Loucy (cell line): ENCODE measurements around the gene TRAPPC2L.

Experiments used
- H2AFZ ChIP-seq: fragments of 200-600 bp; sonication (generic); 2 replicates; pipeline ENCODE4 v1.6.0; 2016; ENCODE audit warnings: antibody characterized with exemption, mild to moderate bottlenecking, low read length, moderate library complexity
- H3F3A ChIP-seq: fragments of 200-600 bp; 2 replicates; pipeline ENCODE4 v1.6.0; 2016; ENCODE audit warnings: antibody characterized with exemption, low read depth, mild to moderate bottlenecking
- H3K27me3 ChIP-seq: fragments of 200-600 bp; sonication (generic); 2 replicates; pipeline ENCODE4 v1.6.1; 2014; ENCODE audit warnings: low read length, mild to moderate bottlenecking; ENCODE audit not compliant: insufficient read depth, poor library complexity, severe bottlenecking
- H3K36me3 ChIP-seq: fragments of 200-600 bp; sonication (generic); 2 replicates; pipeline ENCODE4 v1.6.1; 2016; ENCODE audit warnings: low read length; ENCODE audit not compliant: insufficient read depth
- H3K4me1 ChIP-seq: fragments of 200-600 bp; sonication (generic); 2 replicates; pipeline ENCODE4 v1.5.1; 2014; ENCODE audit warnings: low read length, mild to moderate bottlenecking; ENCODE audit not compliant: insufficient read depth, poor library complexity, severe bottlenecking
- H3K4me2 ChIP-seq: fragments of 200-600 bp; sonication (generic); 2 replicates; pipeline ENCODE4 v1.6.0; 2014; ENCODE audit warnings: antibody characterized with exemption, low read length, low read depth, mild to moderate bottlenecking; ENCODE audit not compliant: poor library complexity, severe bottlenecking
- H3K4me3 ChIP-seq: fragments of 200-600 bp; sonication (generic); 2 replicates; pipeline ENCODE4 v1.5.1; 2014; ENCODE audit warnings: low read length, mild to moderate bottlenecking, mixed read lengths; ENCODE audit not compliant: poor library complexity, severe bottlenecking
- H3K79me2 ChIP-seq: fragments of 200-600 bp; sonication (generic); 2 replicates; pipeline ENCODE4 v1.6.1; 2014; ENCODE audit warnings: low read length; ENCODE audit not compliant: insufficient read depth
- H3K9ac ChIP-seq: fragments of 200-600 bp; sonication (generic); 2 replicates; pipeline ENCODE4 v1.6.0; 2014; ENCODE audit warnings: mild to moderate bottlenecking, low read depth, low read length, moderate library complexity; ENCODE audit not compliant: poor library complexity, severe bottlenecking
- H3K9me2 ChIP-seq: fragments of 200-600 bp; sonication (generic); replicated peaks from 2 replicates; pipeline ENCODE4 v1.6.1; 2016; ENCODE audit warnings: low read depth, low read length, mixed read lengths
- H3K9me3 ChIP-seq: fragments of 200-600 bp; sonication (generic); 2 replicates; pipeline ENCODE4 v1.6.1; 2014; ENCODE audit warnings: mild to moderate bottlenecking, antibody characterized with exemption, low read length, low read depth; ENCODE audit not compliant: insufficient read depth
- H4K20me1 ChIP-seq: fragments of 200-600 bp; sonication (generic); 2 replicates; pipeline ENCODE4 v1.6.0; 2014; ENCODE audit warnings: antibody characterized with exemption, low read length, mild to moderate bottlenecking; ENCODE audit not compliant: insufficient read depth, poor library complexity, severe bottlenecking
- EZH2phosphoT487 ChIP-seq: fragments of 200-600 bp; IDR thresholded peaks from 2 replicates; pipeline ENCODE4 v1.6.1; 2018; ENCODE audit warnings: antibody characterized with exemption, mild to moderate bottlenecking, moderate library complexity, borderline replicate concordance
- TF ChIP-seq, protein P1 (sequence below): fragments of 200-600 bp; sonication (generic); conservative IDR thresholded peaks from 2 replicates; pipeline ENCODE4 v1.5.1; 2014; ENCODE audit warnings: mild to moderate bottlenecking, antibody characterized with exemption, low read length

The TRAPPC2L gene

DNA sequence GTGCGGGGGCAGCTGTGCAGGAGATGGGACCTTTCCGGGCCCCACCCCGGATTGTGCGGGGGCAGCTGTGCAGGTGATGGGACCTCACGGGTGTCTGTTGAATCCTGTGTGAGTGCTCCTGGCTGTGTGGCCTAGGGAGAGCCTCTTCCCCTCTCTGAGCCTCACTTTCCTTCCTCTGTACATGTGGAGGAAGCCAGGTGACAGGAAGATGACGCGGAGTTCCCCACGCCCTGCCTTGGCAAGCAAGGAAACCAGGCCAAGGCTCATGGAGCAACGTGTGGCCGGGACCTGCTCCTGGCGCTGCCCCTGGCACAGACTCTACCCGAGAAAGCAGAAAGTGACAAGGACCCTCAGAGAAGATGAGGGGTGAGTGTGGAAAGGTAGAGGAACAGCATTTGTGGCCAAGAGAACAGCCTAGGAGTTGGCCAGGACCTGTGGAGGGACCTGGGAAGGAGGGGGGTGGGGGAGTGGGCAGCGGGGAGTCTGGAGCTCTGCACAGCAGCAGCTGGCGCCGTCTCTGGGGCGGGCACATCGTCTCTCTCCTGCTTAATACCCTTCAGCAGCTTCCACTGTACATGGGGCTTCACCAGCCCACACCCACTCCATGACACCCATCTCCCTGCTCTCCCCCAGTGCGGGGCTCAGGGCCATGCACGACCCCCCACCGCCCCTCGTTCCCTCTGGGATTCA, 47.9 kb downstream of the TRAPPC2L start:
- H4K20me1 ChIP-seq = peaks cover 51% of the 10 kb centered on the region
- peaks cover 56% of the 10 kb centered on the region; the same call in 1 of the 2 replicates for H3K79me2 ChIP-seq
- H3K4me1 ChIP-seq = no peaks in the 10 kb centered on the region
- H3K9me2 ChIP-seq = no peaks in the 10 kb centered on the region
- TF ChIP-seq EZH2phosphoT487 = no peak
- TF ChIP-seq, protein P1, sequence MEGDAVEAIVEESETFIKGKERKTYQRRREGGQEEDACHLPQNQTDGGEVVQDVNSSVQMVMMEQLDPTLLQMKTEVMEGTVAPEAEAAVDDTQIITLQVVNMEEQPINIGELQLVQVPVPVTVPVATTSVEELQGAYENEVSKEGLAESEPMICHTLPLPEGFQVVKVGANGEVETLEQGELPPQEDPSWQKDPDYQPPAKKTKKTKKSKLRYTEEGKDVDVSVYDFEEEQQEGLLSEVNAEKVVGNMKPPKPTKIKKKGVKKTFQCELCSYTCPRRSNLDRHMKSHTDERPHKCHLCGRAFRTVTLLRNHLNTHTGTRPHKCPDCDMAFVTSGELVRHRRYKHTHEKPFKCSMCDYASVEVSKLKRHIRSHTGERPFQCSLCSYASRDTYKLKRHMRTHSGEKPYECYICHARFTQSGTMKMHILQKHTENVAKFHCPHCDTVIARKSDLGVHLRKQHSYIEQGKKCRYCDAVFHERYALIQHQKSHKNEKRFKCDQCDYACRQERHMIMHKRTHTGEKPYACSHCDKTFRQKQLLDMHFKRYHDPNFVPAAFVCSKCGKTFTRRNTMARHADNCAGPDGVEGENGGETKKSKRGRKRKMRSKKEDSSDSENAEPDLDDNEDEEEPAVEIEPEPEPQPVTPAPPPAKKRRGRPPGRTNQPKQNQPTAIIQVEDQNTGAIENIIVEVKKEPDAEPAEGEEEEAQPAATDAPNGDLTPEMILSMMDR = no peak
- H3K9me3 ChIP-seq = no peaks in the 10 kb centered on the region
- H2AFZ ChIP-seq = no peak overlapping the region
- H3K36me3 ChIP-seq = peaks cover 19% of the 10 kb centered on the region; the same call in 1 of the 2 replicates
- H3K4me3 ChIP-seq = no peak overlapping the region
- H3K9ac ChIP-seq = no peak overlapping the region
- H3K4me2 ChIP-seq = no peak overlapping the region
- H3F3A ChIP-seq = no peaks in the 10 kb centered on the region
- no peaks in the 10 kb centered on the region for H3K27me3 ChIP-seq

DNA sequence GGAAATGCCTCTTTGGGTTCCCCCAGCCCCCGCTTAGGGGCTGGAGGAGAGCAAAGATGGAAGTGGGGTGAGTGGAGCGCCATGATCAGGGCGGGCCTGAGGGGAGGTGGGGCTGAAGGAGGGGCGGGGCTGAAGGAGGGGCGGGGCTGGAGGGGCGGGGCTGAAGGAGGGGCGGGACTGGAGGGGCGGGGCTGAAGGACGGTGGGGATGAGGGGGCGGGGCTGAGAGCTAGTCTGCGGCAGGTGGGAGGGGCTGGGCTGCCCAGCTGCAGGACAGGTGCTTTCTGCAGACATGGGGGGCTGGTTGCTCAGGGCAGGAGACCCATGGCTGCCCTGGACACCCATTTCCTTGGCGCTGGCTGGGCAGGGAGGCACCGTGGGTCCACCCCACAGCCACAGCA, 48.6 kb downstream of the TRAPPC2L start:
- Histone ChIP-seq H3K4me2 (no peak overlapping the region), H3K27me3 (no peaks in the 10 kb centered on the region), H3K4me3 (no peak overlapping the region), H3K9ac (no peak overlapping the region), H3K4me1 (no peaks in the 10 kb centered on the region), H3F3A (no peaks in the 10 kb centered on the region), H3K79me2 (peaks cover 64% of the 10 kb centered on the region; the same call in 1 of the 2 replicates), H3K36me3 (peaks cover 12% of the 10 kb centered on the region; the same call in 1 of the 2 replicates), H3K9me3 (no peaks in the 10 kb centered on the region), H3K9me2 (no peaks in the 10 kb centered on the region), H4K20me1 (peaks cover 51% of the 10 kb centered on the region), H2AFZ (no peak overlapping the region)
- TF ChIP-seq, protein P1 = no peak
- TF ChIP-seq EZH2phosphoT487 = no peak

DNA sequence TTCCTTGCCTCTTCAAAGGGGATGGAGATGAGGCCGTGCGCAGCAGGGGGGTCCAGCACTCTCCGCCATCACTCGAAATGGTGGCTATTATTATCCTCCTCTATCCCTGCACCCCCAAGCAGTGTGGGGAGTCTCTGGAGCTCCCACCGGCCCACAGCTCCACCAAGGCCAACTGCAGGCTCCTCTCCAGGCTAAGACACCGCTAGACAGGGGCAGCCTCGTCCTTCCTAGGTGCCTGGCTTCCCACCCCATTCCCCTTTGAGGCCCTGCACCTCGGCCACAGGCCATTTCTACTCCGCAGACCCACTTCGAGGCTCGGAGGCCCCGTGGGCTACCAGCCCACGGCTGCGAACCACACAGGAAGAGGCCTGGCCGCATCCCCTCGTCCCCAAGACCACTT, 49.1 kb downstream of the TRAPPC2L start:
- peaks cover 53% of the 10 kb centered on the region for H4K20me1 ChIP-seq
- H3K4me3 ChIP-seq = no peak overlapping the region
- no peaks in the 10 kb centered on the region for H3F3A ChIP-seq
- H2AFZ ChIP-seq = no peak overlapping the region
- TF ChIP-seq, protein P1 = no peak
- no peak for TF ChIP-seq EZH2phosphoT487
- no peak overlapping the region for H3K4me2 ChIP-seq
- H3K27me3 ChIP-seq = no peaks in the 10 kb centered on the region
- no peaks in the 10 kb centered on the region for H3K4me1 ChIP-seq
- H3K9me3 ChIP-seq = no peaks in the 10 kb centered on the region
- no peak overlapping the region for H3K9ac ChIP-seq
- H3K9me2 ChIP-seq = no peaks in the 10 kb centered on the region
- peaks cover 11% of the 10 kb centered on the region; the same call in 1 of the 2 replicates for H3K36me3 ChIP-seq
- H3K79me2 ChIP-seq = peaks cover 67% of the 10 kb centered on the region; the same call in 1 of the 2 replicates
